ENCODE results near the gene TRPV6. TPM values are rescaled to one million over a fixed set of nuclear protein-coding genes. Genes with fewer than 3 reads are reported as not detected.

TRPV6 gene
- total RNA-seq, 1 experiment from 2014 or later, result not detected

DNA sequence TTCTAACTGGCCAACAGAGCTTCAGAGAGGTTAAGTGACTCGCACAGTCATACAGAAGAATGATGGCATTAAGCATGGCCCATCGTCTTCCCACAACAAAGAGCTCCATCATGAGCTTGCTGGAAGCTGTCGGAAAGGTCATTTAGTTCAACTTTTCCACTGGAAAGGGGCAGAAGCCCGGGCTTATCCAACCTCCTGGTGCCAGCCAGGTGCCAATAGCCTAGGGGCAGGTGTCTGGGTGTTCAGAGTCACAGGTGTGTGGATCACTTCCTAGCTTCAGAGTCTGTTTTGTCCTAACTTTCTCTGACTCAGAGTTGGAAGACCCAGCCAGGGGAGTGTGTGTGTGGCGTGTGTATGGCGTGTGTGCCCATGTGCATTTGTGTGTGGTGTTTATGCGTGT lies 1.3 kb upstream of the TRPV6 start:
- H3K79me2 ChIP-seq (ENCODE audit: low read length), result no peaks in the 10 kb centered on the region
- H3K9ac ChIP-seq (ENCODE audit: low read length), result no peak overlapping the region
- no peak overlapping the region for H2AFZ ChIP-seq (ENCODE audit: low read length)
- DNase-seq, result no peak
- H3K4me3 ChIP-seq (ENCODE audit: low read length), result no peak overlapping the region
- H3K27me3 ChIP-seq (ENCODE audit: low read length), result no peaks in the 10 kb centered on the region
- no peaks in the 10 kb centered on the region for H4K20me1 ChIP-seq (ENCODE audit: insufficient read depth, low read depth, low read length)
- no peaks in the 10 kb centered on the region for H3K9me3 ChIP-seq (ENCODE audit: low read length)
- H3K4me1 ChIP-seq (ENCODE audit: low read length), result no peaks in the 10 kb centered on the region
- no peaks in the 10 kb centered on the region for H3K36me3 ChIP-seq (ENCODE audit: insufficient read depth, low read length)
- no peak overlapping the region for H3K27ac ChIP-seq (ENCODE audit: low read length)
- no peak overlapping the region for H3K4me2 ChIP-seq (ENCODE audit: low read depth, low read length, poor library complexity, severe bottlenecking)
- no peaks in the 10 kb centered on the region for H3K9me2 ChIP-seq (replicated peaks; ENCODE audit: insufficient read depth, low read length)

GRCh38 chr7:142884286-142884640 lies 1.3 kb downstream of the TRPV6 start:
- no peaks in the 10 kb centered on the region for H4K20me1 ChIP-seq (ENCODE audit: insufficient read depth, low read depth, low read length)
- H3K9me2 ChIP-seq (replicated peaks; ENCODE audit: insufficient read depth, low read length), result no peaks in the 10 kb centered on the region
- H3K4me1 ChIP-seq (ENCODE audit: low read length), result no peaks in the 10 kb centered on the region
- no peak overlapping the region for H3K4me3 ChIP-seq (ENCODE audit: low read length)
- H3K27ac ChIP-seq (ENCODE audit: low read length), result no peak overlapping the region
- no peaks in the 10 kb centered on the region for H3K27me3 ChIP-seq (ENCODE audit: low read length)
- no peak overlapping the region for H2AFZ ChIP-seq (ENCODE audit: low read length)
- no peaks in the 10 kb centered on the region for H3K36me3 ChIP-seq (ENCODE audit: insufficient read depth, low read length)
- no peak overlapping the region for H3K9ac ChIP-seq (ENCODE audit: low read length)
- H3K79me2 ChIP-seq (ENCODE audit: low read length), result no peaks in the 10 kb centered on the region
- DNase-seq, result no peak
- no peak overlapping the region for H3K4me2 ChIP-seq (ENCODE audit: low read depth, low read length, poor library complexity, severe bottlenecking)
- H3K9me3 ChIP-seq (ENCODE audit: low read length), result no peaks in the 10 kb centered on the region

GRCh38 chr7:142883571-142884285 lies 1.8 kb downstream of the TRPV6 start:
- no peak overlapping the region for H2AFZ ChIP-seq (ENCODE audit: low read length)
- no peak for DNase-seq

DNA sequence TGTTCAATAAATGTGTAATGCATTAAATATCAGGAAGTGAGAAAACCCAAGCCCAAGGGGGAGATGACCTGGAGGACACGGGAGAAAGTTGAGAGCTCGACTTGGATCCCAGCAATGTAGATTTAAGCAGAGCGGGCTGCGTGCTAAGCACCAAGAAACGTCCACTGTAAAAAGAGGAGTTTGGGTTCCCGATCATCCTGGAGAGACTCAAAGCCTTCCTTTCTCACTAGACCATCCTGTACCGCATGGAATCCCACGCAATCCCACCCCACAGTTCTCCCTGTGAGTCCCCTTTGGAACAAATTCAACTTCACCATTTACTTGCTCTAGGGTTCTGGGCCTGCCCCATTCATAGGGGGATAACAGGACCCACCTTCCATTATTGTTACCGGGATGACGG lies 2.4 kb downstream of the TRPV6 start:
- no peaks in the 10 kb centered on the region for H3K79me2 ChIP-seq (ENCODE audit: low read length)
- no peaks in the 10 kb centered on the region for H3K9me2 ChIP-seq (replicated peaks; ENCODE audit: insufficient read depth, low read length)
- no peaks in the 10 kb centered on the region for H3K27me3 ChIP-seq (ENCODE audit: low read length)
- DNase-seq, result no peak
- H3K9me3 ChIP-seq (ENCODE audit: low read length), result no peaks in the 10 kb centered on the region
- H3K4me3 ChIP-seq (ENCODE audit: low read length), result no peak overlapping the region
- no peaks in the 10 kb centered on the region for H4K20me1 ChIP-seq (ENCODE audit: insufficient read depth, low read depth, low read length)
- H3K4me2 ChIP-seq (ENCODE audit: low read depth, low read length, poor library complexity, severe bottlenecking), result no peak overlapping the region
- no peak overlapping the region for H3K9ac ChIP-seq (ENCODE audit: low read length)
- H3K36me3 ChIP-seq (ENCODE audit: insufficient read depth, low read length), result no peaks in the 10 kb centered on the region
- H2AFZ ChIP-seq (ENCODE audit: low read length), result no peak overlapping the region
- H3K4me1 ChIP-seq (ENCODE audit: low read length), result no peaks in the 10 kb centered on the region
- no peak overlapping the region for H3K27ac ChIP-seq (ENCODE audit: low read length)

More at GRCh38 chr7:142883571-142884285, 1.8 kb downstream of the TRPV6 start:
- Histone ChIP-seq H3K27me3 (ENCODE audit: low read length) (no peaks in the 10 kb centered on the region), H3K27ac (ENCODE audit: low read length) (no peak overlapping the region), H3K4me2 (ENCODE audit: low read depth, low read length, poor library complexity, severe bottlenecking) (no peak overlapping the region), H3K9me3 (ENCODE audit: low read length) (no peaks in the 10 kb centered on the region), H3K4me1 (ENCODE audit: low read length) (no peaks in the 10 kb centered on the region), H3K9ac (ENCODE audit: low read length) (no peak overlapping the region), H3K4me3 (ENCODE audit: low read length) (no peak overlapping the region), H3K36me3 (ENCODE audit: insufficient read depth, low read length) (no peaks in the 10 kb centered on the region), H3K9me2 (replicated peaks; ENCODE audit: insufficient read depth, low read length) (no peaks in the 10 kb centered on the region), H3K79me2 (ENCODE audit: low read length) (no peaks in the 10 kb centered on the region), H4K20me1 (ENCODE audit: insufficient read depth, low read depth, low read length) (no peaks in the 10 kb centered on the region)

GRCh38 chr7:142882338-142882678 lies 3.2 kb downstream of the TRPV6 start:
- H3K9me2 ChIP-seq (replicated peaks; ENCODE audit: insufficient read depth, low read length), result no peaks in the 10 kb centered on the region
- no peak overlapping the region for H3K27ac ChIP-seq (ENCODE audit: low read length)
- H3K9me3 ChIP-seq (ENCODE audit: low read length), result no peaks in the 10 kb centered on the region
- DNase-seq, result no peak
- H3K4me3 ChIP-seq (ENCODE audit: low read length), result no peak overlapping the region
- no peaks in the 10 kb centered on the region for H3K36me3 ChIP-seq (ENCODE audit: insufficient read depth, low read length)
- no peak overlapping the region for H3K4me2 ChIP-seq (ENCODE audit: low read depth, low read length, poor library complexity, severe bottlenecking)
- H3K9ac ChIP-seq (ENCODE audit: low read length), result no peak overlapping the region
- H3K79me2 ChIP-seq (ENCODE audit: low read length), result no peaks in the 10 kb centered on the region
- H2AFZ ChIP-seq (ENCODE audit: low read length), result no peak overlapping the region
- H4K20me1 ChIP-seq (ENCODE audit: insufficient read depth, low read depth, low read length), result no peaks in the 10 kb centered on the region
- no peaks in the 10 kb centered on the region for H3K4me1 ChIP-seq (ENCODE audit: low read length)
- H3K27me3 ChIP-seq (ENCODE audit: low read length), result no peaks in the 10 kb centered on the region

DNA sequence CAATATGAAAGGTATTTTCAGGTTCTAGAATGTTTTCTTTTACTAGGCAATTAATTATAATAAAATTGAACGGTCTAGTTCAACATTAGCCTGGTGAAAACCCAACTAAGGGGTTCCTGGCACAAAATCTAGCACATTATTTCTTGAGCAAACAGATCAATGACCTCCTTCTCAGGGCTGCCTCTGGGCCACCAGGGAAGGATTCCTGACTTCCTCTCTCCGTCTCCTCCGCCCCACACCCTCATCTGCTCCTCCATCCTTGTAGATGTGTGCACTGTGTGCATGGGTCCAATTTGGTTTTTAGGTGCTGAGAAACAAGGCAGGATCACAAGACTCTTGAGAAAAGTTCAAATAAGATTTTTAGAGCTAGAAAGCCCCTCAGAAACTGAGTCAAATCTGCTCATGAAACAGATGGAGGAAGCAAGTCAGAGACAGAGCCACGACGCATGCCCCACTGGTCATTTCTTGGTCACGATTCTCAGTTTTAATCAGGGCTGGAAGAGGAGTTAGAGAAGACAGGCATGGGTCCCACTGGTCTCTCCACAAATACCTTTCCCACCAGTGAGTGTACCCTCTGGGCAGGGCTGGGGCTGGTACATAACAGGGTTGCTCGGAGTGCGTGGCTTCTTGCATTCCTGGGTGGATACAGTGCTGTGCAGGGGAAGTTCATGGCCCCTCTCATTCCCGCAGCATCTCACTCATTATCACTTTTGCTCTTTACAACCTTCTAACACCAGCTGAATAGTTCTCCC lies 3.8 kb downstream of the TRPV6 start:
- Histone ChIP-seq H3K4me2 (ENCODE audit: low read depth, low read length, poor library complexity, severe bottlenecking) (no peak overlapping the region), H3K9ac (ENCODE audit: low read length) (no peak overlapping the region), H3K9me3 (ENCODE audit: low read length) (no peaks in the 10 kb centered on the region), H4K20me1 (ENCODE audit: insufficient read depth, low read depth, low read length) (no peaks in the 10 kb centered on the region), H3K36me3 (ENCODE audit: insufficient read depth, low read length) (no peaks in the 10 kb centered on the region), H3K27me3 (ENCODE audit: low read length) (no peaks in the 10 kb centered on the region), H3K79me2 (ENCODE audit: low read length) (no peaks in the 10 kb centered on the region), H3K4me1 (ENCODE audit: low read length) (no peaks in the 10 kb centered on the region), H3K4me3 (ENCODE audit: low read length) (no peak overlapping the region), H3K9me2 (replicated peaks; ENCODE audit: insufficient read depth, low read length) (no peaks in the 10 kb centered on the region), H2AFZ (ENCODE audit: low read length) (no peak overlapping the region), H3K27ac (ENCODE audit: low read length) (no peak overlapping the region)
- DNase-seq, result no peak

- Histone ChIP-seq H3K79me2 (ENCODE audit: low read length) (no peaks in the 10 kb centered on the region), H3K27me3 (ENCODE audit: low read length) (no peaks in the 10 kb centered on the region), H3K4me3 (ENCODE audit: low read length) (no peak overlapping the region), H3K4me2 (ENCODE audit: low read depth, low read length, poor library complexity, severe bottlenecking) (no peak overlapping the region), H4K20me1 (ENCODE audit: insufficient read depth, low read depth, low read length) (no peaks in the 10 kb centered on the region), H3K9me2 (replicated peaks; ENCODE audit: insufficient read depth, low read length) (no peaks in the 10 kb centered on the region), H3K36me3 (ENCODE audit: insufficient read depth, low read length) (no peaks in the 10 kb centered on the region), H3K27ac (ENCODE audit: low read length) (no peak overlapping the region), H3K4me1 (ENCODE audit: low read length) (no peaks in the 10 kb centered on the region), H3K9me3 (ENCODE audit: low read length) (no peaks in the 10 kb centered on the region), H3K9ac (ENCODE audit: low read length) (no peak overlapping the region), H2AFZ (ENCODE audit: low read length) (no peak overlapping the region)
- DNase-seq, result peak; percentile 81
Observed at GRCh38 chr7:142880876-142881505, 4.6 kb downstream of the TRPV6 start.

DNA sequence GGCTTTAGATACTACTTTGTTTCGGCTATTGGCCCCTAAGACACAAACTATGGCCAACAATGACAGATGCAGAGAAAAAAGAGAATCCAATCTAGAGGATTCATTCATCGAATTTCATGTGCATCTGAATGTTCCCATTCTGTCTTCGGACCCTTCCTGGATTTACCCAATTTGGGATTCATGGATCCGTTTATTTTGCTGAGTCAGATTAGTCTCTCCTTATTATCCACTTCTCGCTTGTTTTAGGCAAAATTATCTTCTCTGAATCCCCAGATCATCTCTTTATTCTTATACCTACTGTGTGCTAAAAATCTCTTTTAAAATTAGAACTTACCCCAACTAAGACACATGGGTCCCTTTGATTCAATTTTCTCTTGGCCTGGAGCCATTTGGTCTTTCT lies 6.5 kb downstream of the TRPV6 start:
- no peaks in the 10 kb centered on the region for H4K20me1 ChIP-seq (ENCODE audit: insufficient read depth, low read depth, low read length)
- H2AFZ ChIP-seq (ENCODE audit: low read length), result no peak overlapping the region
- H3K27me3 ChIP-seq (ENCODE audit: low read length), result no peaks in the 10 kb centered on the region

More for the DNA sequence above, 6.5 kb downstream of the TRPV6 start:
- Histone ChIP-seq H3K9me3 (ENCODE audit: low read length) (no peaks in the 10 kb centered on the region), H3K9ac (ENCODE audit: low read length) (no peak overlapping the region), H3K27ac (ENCODE audit: low read length) (no peak overlapping the region), H3K4me2 (ENCODE audit: low read depth, low read length, poor library complexity, severe bottlenecking) (no peak overlapping the region), H3K79me2 (ENCODE audit: low read length) (no peaks in the 10 kb centered on the region), H3K4me3 (ENCODE audit: low read length) (no peak overlapping the region), H3K36me3 (ENCODE audit: insufficient read depth, low read length) (no peaks in the 10 kb centered on the region), H3K4me1 (ENCODE audit: low read length) (no peaks in the 10 kb centered on the region), H3K9me2 (replicated peaks; ENCODE audit: insufficient read depth, low read length) (no peaks in the 10 kb centered on the region)
- DNase-seq, result no peak
